Measurements from ENCODE around the gene SIGLEC8.

Gene SIGLEC8

DNA sequence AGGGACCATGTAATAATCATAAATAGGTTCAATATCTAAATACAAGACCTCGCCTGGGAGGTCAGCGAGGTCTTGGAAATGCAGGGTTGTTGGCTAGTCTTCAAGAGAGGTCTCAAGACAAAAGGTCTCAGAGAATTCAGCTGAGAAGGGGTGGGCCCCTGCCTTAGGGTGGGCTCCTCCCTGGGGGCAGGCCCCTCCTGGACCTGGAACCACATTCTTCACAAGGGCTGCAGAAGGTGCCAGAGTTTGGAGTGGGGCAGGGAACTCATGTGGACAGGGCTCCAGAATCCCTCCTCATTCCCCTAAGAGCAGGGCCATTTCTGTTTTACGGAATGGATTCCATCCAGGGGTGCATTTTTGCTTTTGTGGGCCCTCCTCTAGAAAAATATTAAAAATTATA, 30.2 kb upstream of the SIGLEC8 start:
- no peak for DNase-seq (ENCODE audit: low spot score)
- TF ChIP-seq, protein P1, sequence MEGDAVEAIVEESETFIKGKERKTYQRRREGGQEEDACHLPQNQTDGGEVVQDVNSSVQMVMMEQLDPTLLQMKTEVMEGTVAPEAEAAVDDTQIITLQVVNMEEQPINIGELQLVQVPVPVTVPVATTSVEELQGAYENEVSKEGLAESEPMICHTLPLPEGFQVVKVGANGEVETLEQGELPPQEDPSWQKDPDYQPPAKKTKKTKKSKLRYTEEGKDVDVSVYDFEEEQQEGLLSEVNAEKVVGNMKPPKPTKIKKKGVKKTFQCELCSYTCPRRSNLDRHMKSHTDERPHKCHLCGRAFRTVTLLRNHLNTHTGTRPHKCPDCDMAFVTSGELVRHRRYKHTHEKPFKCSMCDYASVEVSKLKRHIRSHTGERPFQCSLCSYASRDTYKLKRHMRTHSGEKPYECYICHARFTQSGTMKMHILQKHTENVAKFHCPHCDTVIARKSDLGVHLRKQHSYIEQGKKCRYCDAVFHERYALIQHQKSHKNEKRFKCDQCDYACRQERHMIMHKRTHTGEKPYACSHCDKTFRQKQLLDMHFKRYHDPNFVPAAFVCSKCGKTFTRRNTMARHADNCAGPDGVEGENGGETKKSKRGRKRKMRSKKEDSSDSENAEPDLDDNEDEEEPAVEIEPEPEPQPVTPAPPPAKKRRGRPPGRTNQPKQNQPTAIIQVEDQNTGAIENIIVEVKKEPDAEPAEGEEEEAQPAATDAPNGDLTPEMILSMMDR (IDR thresholded peaks at IDR 0.05; ENCODE audit: extremely low read depth, insufficient read depth, missing control alignments), result no peak
- in situ Hi-C loops (cut with MboI; ENCODE audit: low pct_unique_long_range_greater_than_20kb, low sequenced_read_pairs, unreplicated experiment), result no loop called here

- in situ Hi-C loops (cut with MboI; ENCODE audit: low pct_unique_long_range_greater_than_20kb, low sequenced_read_pairs, unreplicated experiment), result no loop called here
- TF ChIP-seq, protein P1 (IDR thresholded peaks at IDR 0.05; ENCODE audit: extremely low read depth, insufficient read depth, missing control alignments), result no peak
- DNase-seq (ENCODE audit: low spot score), result no peak
These were observed 27.9 kb upstream of the SIGLEC8 start for GRCh38 chr19:51485960-51486660.

DNA sequence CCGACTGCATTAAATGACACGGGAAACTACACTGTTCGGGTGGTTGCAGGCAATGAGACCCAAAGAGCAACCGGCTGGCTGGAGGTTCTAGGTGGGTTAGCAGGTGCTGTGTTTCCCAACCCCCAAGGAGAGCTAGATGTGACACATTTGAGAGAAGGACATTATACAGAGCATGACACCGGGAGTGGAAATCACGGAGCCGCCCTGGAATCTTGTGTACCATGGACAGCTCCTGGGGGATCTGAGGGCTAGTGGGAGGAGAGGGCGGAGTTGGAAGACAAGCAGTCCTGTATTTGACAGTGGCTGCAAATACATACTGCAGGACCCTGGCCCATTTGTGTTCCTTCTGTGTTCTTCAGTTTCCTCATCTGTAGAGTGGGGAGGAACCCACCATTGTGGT, 22.3 kb upstream of the SIGLEC8 start:
- TF ChIP-seq, protein P1 (IDR thresholded peaks at IDR 0.05; ENCODE audit: extremely low read depth, insufficient read depth, missing control alignments), result no peak
- DNase-seq (ENCODE audit: low spot score), result no peak
- in situ Hi-C loops (cut with MboI; ENCODE audit: low pct_unique_long_range_greater_than_20kb, low sequenced_read_pairs, unreplicated experiment), result no loop called here

GRCh38 chr19:51479531-51480331, 21.5 kb upstream of the SIGLEC8 start:
- TF ChIP-seq, protein P1 (IDR thresholded peaks at IDR 0.05; ENCODE audit: extremely low read depth, insufficient read depth, missing control alignments), result no peak
- no peak for DNase-seq (ENCODE audit: low spot score)
- in situ Hi-C loops (cut with MboI; ENCODE audit: low pct_unique_long_range_greater_than_20kb, low sequenced_read_pairs, unreplicated experiment), result loop anchor here (10.0 kb wide), 1 partner anchor 175 kb away; no protein-coding TSS in a partner anchor

GRCh38 chr19:51478381-51479234, 20.4 kb upstream of the SIGLEC8 start, which contains the start of gene CEACAM18:
TSS of gene CEACAM18 (plus strand) at chr19:51478539.
- TF ChIP-seq, protein P1 (IDR thresholded peaks at IDR 0.05; ENCODE audit: extremely low read depth, insufficient read depth, missing control alignments), result no peak
- in situ Hi-C loops (cut with MboI; ENCODE audit: low pct_unique_long_range_greater_than_20kb, low sequenced_read_pairs, unreplicated experiment), result loop anchor here (10.0 kb wide), 1 partner anchor 176 kb away; no protein-coding TSS in a partner anchor

GRCh38 chr19:51477344-51477743, 19.1 kb upstream of the SIGLEC8 start:
- in situ Hi-C loops (cut with MboI; ENCODE audit: low pct_unique_long_range_greater_than_20kb, low sequenced_read_pairs, unreplicated experiment), result loop anchor here (10.0 kb wide), 1 partner anchor 177 kb away; no protein-coding TSS in a partner anchor
- no peak for DNase-seq (ENCODE audit: low spot score)
- TF ChIP-seq, protein P1 (IDR thresholded peaks at IDR 0.05; ENCODE audit: extremely low read depth, insufficient read depth, missing control alignments), result no peak

More at GRCh38 chr19:51478381-51479234, 20.4 kb upstream of the SIGLEC8 start, which contains the start of gene CEACAM18:
- DNase-seq (ENCODE audit: low spot score), result no peak
